K562 (cell line): ENCODE results near the gene NDUFA6. TPM values are rescaled to one million over a fixed set of nuclear protein-coding genes. Genes with fewer than 3 reads are reported as not detected.

ENCODE experiments used
- ATF6 ChIP-seq: sonication (generic); formaldehyde crosslinking; IDR thresholded peaks from 2 replicates; pipeline ENCODE4 v1.4.0; 2020; ENCODE audit warnings: mild to moderate bottlenecking, missing genetic modification reagents
- EP300 ChIP-seq: IDR thresholded peaks from 2 replicates; pipeline ENCODE4 v1.6.1; 2012; ENCODE audit warnings: low read length, improper control_type of control experiment
- GATA2 ChIP-seq: sonication (generic); formaldehyde crosslinking; IDR thresholded peaks from 2 replicates; pipeline ENCODE4 v1.4.0; 2020; ENCODE audit warnings: mild to moderate bottlenecking, missing genetic modification reagents
- HIVEP1 ChIP-seq: fragments of 250-450 bp; sonication (Bioruptor Pico); IDR thresholded peaks from 2 replicates; pipeline ENCODE4 v1.4.0; 2020; ENCODE audit warnings: mild to moderate bottlenecking
- KLF6 ChIP-seq: fragments of 250-450 bp; sonication (Bioruptor Pico); IDR thresholded peaks from 2 replicates; pipeline ENCODE4 v1.4.0; 2020; ENCODE audit warnings: mild to moderate bottlenecking, moderate library complexity, borderline replicate concordance
- PKNOX1 ChIP-seq: fragments of 450-650 bp; IDR thresholded peaks from 2 replicates; pipeline ENCODE4 v1.6.1; 2016
- PREB ChIP-seq: sonication (generic); formaldehyde crosslinking; IDR thresholded peaks from 2 replicates; pipeline ENCODE4 v1.8.1; 2023; ENCODE audit warnings: mild to moderate bottlenecking, missing genetic modification reagents
- PTBP1 ChIP-seq: fragments of 200-400 bp; formaldehyde crosslinking; IDR thresholded peaks from 2 replicates; pipeline ENCODE4 v1.6.1; 2017; ENCODE audit warnings: low read depth, low read length
- SETDB1 ChIP-seq: IDR thresholded peaks from one replicate; pipeline ENCODE4 v1.6.1; 2012; ENCODE audit warnings: low read length, control low read depth, inconsistent platforms
- ZBED1 ChIP-seq: IDR thresholded peaks from 2 replicates; pipeline ENCODE4 v1.6.1; 2014
- ZC3H8 ChIP-seq: fragments of 450-650 bp; IDR thresholded peaks from 2 replicates; pipeline ENCODE4 v1.6.1; 2017
- ZNF121 ChIP-seq: sonication (generic); formaldehyde crosslinking; conservative IDR thresholded peaks from 2 replicates; pipeline ENCODE4 v1.8.0; 2022; ENCODE audit warnings: missing genetic modification reagents
- ZNF384 ChIP-seq: IDR thresholded peaks from 2 replicates; pipeline ENCODE4 v1.6.1; 2012; ENCODE audit warnings: low read depth, low read length, improper control_type of control experiment
- ZNF518B ChIP-seq: fragments of 250-450 bp; sonication (Bioruptor Pico); IDR thresholded peaks from 2 replicates; pipeline ENCODE4 v1.5.0; 2021; ENCODE audit warnings: mild to moderate bottlenecking, moderate library complexity
- ZNF592 ChIP-seq: fragments of 450-650 bp; IDR thresholded peaks from 2 replicates; pipeline ENCODE4 v1.6.1; 2017; ENCODE audit warnings: antibody characterized with exemption, mild to moderate bottlenecking
- polyA plus RNA-seq, 8 experiments: library from polyadenylated mRNA; depleted of rRNA in 4 of 8; stranded (reverse) in 5 of 8; unstranded in 3 of 8; fragments of >200 nt; fragmentation: Nextera tagmentation in 2 of 8; fragmentation: Illumina TruSeq in 1 of 8; extraction: Ambion mirVana in 2 of 8; extraction: Trizol in 1 of 8; gene quantifications; 2 replicates each; pipeline versions ENCODE4 v1.2.1 to v1.2.3, GENCODE V29; 2011 to 2014; ENCODE audit warnings: inconsistent platforms in 1 of 8, missing spikeins in 1 of 8
- total RNA-seq, 7 experiments: library from RNA; depleted of rRNA in 6 of 7; stranded (reverse); fragments of >200 nt in 6 of 7; fragmentation: Illumina TruSeq in 2 of 7; extraction: Trizol in 2 of 7; gene quantifications; 2 replicates each; pipeline versions ENCODE4 v1.2.1 to v1.2.3, GENCODE V29; 2011 to 2021; ENCODE audit warnings: low replicate concordance in 1 of 7

NDUFA6 gene
- total and polyA plus RNA-seq, 9 of the 15 experiments (the other 6 are each of a cell fraction or from before 2014, with no cell fraction given), result 90.0 to 474 (median 128) TPM

- TF ChIP-seq ZNF592 (peak; percentile 87), SETDB1 (no peak), EP300 (peak; percentile 5; the same call in 1 of the 2 replicates), HIVEP1 (CRISPR knock-in tag) (no peak), PREB (CRISPR knock-in tag) (no peak), ZC3H8 (no peak), ZBED1 (no peak), KLF6 (no peak), PTBP1 (no peak), ZNF121 (CRISPR knock-in tag) (no peak), ATF6 (0 out of 2 replicates have a peak, but pooled peaks have one; percentile 15), ZNF518B (CRISPR knock-in tag) (no peak), GATA2 (CRISPR knock-in tag) (no peak), ZNF384 (no peak), PKNOX1 (no peak)
Observed at GRCh38 chr22:42070517-42071422, 19.8 kb downstream of the NDUFA6 start, which contains the start of gene NAGA (continued).
